Kidney tubule cell (primary cell): Measurements from ENCODE around the gene ZBP1.

ENCODE experiments used
- DNase-seq: peaks from one replicate; pipeline ENCODE4 v3.0.0-alpha.2; 2018; ENCODE audit warnings: low spot score

ZBP1 gene

DNA sequence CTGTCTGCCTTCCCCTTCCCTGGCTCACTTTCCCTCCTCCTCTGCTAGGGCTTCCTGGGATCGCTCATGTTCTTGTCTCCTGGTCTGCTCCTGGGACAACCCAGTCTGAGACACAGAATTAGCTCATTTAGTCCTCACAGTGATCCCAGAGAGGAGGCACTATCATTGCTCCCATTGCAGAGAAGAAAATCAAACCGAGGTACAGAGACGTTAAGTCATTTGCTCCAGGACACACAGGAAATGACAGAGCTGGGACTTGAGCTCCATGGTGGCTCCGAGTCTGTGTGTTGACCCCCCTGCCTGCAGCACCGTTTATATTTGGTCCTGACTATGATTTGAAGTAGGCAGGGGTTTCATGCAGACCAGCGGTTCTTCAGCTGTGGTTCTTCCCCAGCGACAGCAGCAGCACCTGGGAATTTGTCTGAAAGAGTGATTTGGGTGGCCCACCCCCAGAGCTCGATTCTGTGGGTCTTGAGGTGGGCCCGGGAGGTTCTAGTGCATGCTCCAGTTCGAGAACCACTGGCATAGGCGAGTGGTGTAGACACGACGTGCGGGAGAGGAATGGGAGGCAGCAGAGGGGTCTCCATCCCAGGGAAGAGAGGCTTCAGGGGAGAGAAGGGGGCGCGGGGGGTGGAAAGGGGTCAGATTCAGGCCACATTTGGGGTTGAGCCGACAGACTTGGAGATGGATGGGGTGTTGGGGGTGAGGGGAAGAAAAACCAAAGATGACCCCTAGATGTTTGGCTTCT is 34.6 kb downstream of the ZBP1 start:
- no peak for DNase-seq

DNA sequence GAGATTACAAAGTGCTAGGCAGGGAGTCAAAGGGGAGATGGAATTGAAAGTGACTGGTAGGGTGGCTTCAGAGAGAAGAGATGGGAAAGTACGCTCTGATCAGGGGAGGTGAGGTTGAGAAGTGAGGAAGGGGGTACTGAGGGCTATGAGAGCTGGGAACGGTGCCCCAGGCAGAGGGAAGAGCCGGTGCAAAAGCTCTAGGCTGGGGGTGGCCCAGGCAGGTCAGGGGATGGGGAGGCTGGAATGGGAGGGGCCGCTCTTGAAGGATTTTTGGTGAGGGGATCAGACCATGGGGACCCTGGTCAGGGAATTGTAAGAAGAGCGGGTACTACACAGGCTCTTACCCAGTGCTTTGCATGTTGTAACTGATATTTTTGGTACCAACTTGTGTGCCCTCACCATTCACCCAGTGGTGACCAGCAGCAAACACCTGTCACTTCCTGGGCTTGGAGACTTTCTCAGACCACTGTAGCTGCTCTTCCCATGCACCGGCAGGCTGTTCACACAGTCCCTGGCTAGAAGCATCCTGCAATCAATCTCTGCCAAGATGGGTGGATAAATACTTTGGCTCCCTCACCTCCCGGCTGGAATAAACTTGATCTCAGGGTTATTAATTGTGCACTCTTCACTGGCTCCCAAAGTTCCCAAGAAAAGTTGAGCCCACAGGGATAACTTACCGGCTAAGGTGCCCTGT is 35.3 kb downstream of the ZBP1 start:
- DNase-seq: no peak

DNA sequence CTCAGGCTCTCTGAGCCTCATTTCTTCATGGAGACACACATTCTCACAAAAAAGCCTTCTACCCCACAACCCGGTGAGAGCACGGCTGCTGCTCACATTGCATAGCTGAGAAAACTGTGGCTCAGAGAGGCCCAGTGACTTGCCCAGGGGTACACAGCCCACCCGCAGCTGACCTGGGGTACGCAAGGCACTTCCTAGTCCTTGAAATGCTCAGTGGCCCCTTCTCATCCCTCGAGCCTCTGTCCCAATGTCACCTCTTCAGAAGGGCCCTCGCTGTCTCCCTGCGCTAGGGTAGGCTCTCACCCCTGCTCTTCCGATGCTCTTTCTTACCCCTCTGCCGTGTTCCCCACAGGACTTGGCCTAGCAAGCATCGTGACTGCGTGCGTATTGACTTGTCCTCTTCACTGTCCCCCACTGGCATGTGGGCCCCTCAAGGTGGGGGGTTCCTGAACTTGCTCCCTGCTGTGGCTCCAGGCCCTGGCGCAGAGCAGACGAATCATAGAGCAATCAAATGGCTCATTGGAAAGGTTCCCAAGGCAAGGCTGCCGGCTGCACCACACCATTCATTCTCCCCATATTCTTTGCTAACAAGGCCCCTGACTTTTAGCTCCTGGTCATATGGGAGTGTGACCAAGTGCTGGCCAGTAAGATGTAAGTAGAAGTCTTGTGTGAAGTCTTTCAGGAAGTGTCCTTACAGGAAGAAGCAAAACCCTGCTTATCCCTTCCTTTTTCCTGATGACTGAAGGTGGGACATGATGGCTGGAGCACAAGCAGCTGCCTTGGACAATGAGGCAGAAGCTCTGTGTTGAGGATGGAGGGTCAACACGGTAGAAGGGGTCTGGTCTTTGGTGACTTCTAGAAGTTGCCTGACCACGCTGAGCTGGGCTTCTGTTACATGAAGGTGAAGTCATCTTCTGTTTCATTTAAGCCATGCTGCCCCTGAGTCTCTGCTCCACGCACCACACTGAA is 36.7 kb downstream of the ZBP1 start:
- DNase-seq: no peak

DNA sequence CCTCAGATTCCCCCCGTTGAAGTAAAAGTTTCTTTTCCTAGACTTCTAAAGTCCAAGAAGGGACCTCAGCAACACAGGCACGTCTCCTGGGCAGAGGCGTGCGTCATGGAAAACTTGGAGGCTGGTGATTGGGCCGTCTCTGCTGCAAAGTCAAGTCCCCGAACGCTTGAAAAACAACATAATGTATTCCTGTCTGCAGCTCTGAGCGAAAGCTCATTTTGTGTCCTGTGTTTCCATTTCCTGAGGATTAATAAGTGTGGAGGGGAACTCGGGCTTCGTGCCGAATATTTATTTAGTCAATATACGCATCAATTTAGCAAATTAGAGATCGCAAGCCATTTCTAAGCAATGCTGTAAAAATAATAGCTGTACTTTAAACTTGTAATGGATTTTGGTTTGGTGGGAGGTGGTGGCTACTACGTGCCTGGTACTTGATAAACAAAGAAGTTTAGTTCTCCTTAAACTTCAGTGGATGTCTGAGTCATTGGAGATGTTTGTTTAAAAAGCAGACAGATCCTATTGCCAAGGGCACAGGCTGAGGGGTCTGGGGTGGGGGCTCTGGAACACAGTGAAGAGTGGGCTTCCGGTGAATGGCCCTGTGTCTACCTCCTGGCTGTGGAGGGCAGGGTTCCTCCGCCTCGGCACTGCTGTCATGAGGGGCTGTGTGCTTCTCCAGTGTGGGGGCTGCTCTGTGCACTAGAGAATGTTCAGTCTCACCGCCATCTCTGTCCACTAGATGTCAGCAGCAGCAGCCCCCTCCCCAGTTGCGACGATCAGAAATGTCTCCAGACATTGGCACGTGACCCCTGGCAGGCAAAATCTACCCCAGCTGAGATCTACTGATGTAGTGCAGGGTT is 37.6 kb downstream of the ZBP1 start:
- peak; percentile 35 for DNase-seq

DNA sequence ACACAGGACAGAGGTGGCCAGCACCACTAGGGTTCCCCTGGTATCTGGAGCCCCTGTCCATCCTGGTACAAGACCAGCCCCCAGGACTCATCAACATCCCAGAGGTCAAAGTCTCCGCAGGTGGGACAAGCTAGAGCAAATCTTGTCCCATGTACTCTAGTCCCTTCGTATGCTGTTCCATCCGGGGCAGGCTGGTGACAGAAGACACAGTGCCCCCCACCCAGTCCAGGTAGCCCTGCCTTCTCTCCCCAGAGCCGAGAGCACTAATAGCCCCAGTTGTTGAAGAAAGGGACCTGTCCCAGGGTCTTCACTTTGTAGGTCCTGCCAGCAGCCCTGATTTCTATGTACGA is 38.2 kb downstream of the ZBP1 start:
- no peak for DNase-seq

DNA sequence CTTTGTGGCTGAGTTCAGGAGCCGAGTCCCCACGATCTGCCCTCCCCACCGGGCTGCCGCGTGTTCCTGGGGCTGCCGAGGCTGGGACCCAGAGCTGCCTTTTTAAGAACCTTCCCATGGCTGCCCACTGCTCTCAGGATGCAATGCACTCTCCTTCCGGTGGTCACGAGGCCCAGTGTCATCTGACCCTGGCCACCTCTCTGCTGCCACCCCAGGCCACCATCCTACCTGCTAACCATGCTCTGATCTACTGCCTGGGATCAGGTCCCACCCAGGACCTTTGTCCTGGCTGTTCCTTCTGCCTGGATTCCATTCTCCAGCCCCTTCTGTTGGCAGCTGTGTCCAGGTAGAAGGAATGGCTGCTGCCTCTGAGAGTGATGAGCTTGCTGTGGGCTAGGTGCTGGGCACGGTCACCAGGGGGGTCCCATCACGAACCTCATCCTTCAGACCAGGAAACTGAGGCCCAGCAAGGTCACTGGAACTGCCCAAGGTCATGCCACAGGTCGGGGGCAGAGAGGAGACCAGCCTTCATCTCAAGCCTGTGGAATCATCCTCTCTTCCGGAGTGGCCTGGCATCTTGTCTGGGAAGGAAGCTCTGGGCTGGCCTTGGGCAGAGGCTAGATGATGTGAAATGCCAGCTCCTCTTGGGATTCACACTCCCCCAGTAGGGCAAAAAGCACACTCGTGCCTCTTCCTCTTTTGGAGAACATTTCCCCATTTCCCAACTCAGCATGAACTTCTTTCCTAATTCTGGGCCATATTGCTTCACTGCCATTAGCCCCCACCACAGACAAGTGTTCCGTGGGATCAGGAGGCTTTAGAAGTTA is 38.8 kb downstream of the ZBP1 start:
- DNase-seq: no peak

DNA sequence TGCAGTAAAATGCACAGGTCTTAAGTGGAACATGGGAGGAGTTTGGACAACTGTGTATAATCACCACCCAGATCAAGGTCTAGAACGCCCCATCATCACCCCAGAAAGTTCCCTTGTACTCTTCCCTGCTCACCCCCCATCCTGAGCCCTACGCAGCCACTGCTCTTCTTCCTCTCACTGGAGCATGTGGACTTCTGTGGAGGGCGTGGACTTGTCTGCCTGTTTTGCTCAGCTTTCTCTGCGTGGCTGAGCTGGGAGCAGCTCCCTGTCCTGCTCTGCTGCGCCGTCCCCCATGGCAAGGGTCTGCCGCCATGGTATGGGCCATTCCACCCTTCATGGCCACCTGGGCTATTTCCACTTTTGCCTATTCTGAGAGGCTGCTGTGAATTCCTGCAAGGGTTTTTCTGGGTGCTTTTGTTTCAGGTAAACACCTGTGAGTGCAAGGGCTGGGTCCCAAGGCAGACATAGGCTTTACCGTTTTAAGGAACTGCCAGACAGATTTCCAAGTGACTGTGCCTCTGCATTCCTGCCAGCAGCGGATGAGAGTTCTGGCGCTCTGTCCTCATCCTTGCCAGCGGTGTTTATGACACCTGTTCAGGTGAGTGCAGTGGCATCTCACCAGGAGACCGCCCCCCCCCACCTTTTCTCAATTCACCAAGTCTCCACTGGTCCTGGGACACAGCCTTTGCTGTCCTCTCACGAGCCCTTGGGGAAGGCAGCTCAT is 39.6 kb downstream of the ZBP1 start:
- DNase-seq: no peak

DNA sequence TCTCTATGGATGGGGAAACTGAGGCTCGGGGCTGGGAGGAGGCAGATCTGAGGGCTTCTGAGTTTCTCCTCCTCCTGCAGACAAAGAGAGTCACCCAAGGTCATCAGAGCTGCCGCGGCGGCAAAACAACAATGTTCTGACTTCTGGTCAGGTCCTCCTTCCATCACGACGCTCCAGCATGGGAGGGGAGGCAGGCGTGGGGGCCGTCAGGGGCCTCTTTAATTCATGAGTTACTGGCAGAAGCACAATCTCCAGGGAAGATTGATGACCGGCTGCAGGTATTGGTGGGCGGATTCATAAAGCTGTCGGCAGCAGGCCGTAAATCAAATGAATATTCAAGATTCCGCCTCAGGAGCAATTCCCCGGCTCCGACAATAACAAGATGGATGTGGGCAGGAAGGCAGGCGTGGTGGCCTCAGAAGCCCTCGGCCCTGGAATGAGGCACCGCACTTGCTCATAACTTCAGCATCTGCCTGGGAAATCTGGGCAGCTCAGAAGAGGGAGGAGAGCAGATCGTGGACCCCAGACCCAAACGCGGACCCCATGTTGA is 40.3 kb downstream of the ZBP1 start:
- no peak for DNase-seq

DNA sequence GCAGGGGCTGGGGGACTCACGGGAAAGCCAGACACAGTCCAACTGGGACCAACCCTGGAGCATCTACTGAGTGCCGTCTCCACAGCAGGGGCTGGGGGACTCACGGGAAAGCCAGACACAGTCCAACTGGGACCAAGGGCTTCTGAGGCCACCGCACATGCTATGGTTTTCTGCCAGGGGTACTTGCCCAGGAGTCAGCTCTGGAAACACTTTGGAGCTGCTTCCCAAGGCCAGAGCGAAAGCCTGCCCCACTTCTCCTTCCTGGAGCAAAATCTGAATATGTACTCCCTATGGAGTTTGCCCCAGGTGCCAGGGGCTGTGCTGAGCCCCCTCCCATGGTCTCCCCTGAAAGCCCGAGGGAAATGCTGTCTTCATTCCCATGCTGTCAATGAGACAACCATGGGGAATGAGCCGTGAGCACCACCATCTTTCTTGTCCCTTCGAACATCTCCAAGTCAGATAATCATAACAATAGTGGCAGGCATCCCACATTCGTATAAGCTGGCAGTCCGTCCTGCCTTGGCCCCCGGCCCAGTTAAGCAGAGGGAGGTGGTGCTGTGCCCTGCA is 40.8 kb downstream of the ZBP1 start:
- no peak for DNase-seq

DNA sequence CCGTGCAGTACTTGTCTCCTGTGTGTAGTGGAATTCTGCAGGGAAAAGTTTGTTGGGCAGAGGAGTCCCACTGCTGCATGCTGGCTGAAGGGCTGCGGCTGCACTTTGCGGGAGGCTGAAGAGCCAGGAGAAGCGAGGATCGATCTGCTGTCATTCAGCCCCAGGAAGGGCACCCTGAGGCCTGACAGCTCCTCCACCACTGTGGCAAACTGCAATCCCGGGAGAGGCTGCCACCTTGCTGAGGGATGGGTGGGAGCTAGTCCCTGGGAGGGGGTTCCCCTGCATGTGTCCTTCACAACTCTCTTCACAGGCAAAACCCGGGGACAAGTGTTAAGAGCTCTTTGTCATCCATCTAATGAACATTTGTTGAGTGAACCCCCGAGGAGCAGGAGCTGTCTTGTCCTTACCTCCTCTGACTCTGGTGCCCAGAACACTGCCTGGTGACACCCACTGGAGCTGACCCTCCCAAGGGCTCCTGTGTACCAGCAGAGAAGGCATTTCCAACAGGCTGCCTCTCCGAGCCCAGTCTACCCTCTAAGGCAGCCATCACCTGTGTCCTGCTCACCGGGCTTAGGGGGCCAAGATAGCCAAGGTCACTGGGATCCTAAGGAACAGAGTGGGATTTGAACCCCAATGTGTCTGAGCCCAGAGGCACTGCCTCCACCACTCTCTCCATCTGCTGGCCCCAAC is 41.6 kb downstream of the ZBP1 start:
- no peak for DNase-seq

DNA sequence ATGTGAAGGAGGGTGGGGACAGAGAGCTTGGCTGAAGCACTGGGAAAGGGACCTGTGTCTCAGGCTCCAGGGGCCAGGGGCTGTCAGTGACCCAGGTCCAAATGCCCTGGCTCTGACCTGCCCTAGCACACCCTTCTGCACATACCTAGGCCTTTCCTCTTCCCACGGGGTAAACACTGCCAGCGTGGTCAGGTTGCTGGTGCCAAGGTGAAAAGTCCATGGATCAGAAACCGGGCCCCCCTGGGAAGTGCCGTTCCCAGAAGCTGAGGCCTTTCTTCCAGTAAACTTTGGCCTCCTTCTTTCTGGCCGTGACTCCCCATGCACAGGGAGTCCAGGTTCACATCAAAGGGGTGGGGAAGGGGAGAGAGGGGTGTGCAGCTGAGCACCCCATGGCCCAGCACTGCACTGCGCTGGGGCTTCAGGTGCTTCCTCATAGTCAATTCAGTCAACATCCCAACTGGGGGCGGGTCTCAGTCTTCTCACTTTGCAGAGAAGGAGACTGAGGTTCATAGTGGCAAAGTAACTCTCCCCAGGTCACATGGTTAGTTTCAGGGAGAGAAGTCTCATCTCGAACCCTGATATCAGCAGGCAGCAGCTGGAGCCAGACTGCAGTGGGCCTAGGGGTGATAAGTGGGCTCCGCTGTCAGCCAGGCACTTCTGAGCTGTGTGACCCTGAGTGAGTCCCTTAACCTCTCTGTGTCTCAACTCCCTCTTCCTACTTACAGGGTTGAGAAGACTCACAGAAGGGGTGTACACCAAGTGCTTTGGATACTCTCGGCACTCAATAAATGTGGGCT is 42.3 kb downstream of the ZBP1 start:
- DNase-seq: no peak

DNA sequence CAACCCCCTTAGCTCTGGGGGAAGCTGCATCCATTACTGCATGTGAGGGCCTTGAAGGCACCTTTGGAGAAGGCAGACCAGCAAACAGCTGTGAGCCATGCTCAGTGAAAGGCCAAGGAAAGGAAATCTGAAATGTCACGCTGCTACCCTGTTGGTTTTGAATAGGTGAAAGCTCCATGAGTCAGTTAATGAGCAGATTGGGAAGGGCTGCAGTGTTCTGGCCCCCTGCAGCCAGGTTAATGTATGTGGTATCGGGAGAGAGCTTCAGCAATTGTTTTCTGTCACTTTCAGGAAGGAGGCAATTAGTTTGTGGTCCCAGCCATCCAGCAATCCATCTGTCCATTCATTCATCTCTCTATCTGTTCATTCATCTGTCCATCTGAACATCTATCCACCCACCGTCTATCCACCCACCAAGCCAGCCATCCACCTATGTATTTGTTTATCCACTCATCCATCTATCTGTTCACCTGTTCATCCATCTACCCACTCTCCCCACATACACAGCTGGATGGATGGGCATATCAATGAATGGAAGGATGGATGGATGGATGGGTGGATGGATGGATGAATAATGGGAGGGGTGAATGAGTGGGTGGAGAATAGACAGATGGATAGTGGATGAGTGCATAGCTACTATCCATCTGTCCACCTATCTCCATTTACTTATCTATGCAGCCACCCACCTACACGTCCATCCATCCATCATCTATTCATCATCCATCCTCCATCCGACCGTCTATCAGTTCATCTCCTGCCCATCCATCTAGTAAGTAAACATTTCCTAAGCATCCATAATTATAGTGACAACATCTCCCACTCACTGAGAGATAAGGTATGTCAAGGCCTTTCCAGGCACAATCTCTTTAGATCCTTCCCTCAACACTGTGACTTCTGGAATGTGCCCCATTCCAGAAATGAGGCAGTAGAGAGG is 43.3 kb downstream of the ZBP1 start:
- no peak for DNase-seq

DNA sequence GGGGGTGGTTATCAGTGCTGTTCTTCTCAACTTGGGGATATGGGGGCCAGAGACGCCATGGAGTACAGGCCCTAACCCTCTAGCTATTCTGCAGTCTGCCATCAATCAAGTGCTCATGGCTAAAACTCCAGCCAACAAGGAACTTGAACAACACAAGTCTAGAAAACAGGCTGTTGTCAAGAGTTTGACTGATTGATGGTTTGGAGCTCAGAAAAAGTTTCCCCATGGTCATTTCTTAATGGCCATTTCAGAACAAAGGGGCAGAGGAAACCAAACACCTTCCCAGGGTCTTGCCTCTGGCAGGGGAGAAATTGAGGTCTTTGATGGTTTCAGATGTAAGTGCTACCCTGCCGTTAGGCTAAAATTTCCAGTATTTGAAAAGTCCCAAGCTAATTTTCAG is 44.2 kb downstream of the ZBP1 start:
- no peak for DNase-seq

DNA sequence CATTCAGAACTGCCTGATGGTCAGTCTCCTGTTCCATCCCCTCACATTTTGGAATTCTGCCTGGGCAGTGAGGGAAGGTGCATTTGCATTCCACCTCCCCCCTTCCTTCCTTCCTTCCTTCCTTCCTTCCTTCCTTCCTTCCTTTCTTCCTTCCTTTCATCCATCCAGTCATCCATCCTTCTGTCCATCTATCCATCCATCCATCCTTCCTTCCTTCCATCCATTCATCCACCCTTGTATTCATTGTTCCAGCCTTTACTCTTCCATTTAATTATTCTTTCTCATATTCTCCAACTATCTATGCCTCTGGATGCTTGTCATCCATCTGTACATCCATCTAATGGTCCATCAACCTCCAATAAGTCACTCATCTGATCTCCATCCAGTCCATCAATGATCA is 45.3 kb downstream of the ZBP1 start:
- no peak for DNase-seq

DNA sequence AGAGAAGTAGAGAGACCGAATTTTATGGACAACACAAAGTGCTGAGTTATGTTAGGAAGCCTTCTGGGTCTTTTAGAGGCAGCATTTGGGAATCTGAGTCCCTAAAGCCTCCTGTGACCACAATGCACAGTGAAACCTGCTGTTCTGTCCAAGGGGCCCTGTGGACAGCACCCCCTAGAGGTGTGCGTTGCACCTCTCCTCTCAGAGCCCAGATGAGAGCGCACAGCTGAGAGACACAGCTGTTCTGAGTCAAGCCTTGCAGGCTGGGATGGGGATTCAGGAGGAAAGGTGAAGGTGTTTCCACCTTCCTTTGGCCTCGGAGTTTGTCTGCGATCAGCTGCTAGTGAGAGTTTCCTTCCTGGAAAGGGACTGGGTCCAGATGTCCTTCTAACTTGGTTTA is 46.3 kb downstream of the ZBP1 start:
- DNase-seq: no peak

DNA sequence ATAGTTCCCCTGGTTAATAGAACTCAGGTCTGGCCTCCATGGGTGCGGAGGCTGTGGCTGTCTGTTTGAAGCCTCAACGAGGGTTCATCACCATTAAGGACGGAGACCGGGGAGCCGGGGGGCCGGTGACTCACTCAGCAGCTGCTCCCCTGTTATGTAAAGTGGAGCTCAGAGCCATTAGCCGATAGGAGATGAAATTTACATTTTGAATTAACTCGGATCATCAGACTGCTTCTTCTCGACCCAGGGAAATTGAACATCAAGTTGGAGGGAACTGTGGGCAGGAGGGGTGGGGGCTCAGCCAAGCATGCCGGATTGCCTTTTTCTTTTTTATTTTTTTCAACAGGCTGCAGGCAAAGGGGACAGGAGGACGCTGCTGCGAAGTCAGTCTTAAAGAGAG is 47.0 kb downstream of the ZBP1 start:
- DNase-seq: no peak

DNA sequence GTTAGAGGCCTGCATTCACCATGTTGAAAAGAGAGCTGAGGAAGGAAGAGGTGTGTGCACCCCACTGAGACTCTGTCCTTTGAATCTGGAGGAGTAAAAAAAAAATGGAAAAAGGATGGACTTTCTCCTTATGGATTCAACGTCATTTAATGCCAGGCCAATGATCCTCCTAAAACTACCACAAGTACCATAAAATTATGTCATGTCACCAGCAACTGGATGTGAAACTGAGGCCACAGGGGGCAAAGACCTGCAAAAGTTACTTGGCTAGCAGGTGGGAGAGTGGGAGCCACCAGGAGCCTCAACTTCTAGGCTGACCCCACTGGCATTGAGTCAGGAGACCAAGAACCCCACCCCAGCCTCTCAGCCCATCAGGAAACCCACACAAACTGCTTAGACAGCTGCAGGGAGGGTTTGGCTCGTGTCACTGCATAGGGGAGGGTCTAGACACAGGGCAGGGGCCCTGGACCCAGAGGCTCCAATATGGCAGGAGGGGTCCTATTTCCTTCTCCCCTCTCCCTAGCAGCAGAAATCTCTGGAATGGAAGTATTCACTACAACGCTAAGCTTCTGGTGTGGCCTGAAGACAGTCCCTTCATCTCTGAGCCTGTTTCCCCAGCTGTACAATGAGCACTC is 48.3 kb downstream of the ZBP1 start:
- no peak for DNase-seq
